Astrocyte of the spinal cord (primary cell): ENCODE measurements around the gene KCNMB2.

ENCODE experiments used
- DNase-seq: peaks from one replicate; pipeline ENCODE4 v3.0.0; 2011; ENCODE audit warnings: low read depth, low spot score
- H3K4me3 ChIP-seq: 2 replicates; pipeline ENCODE4 v1.5.1; 2011; ENCODE audit warnings: low read depth, mild to moderate bottlenecking, low read length, moderate library complexity
- CTCF ChIP-seq: IDR thresholded peaks from 2 replicates; pipeline ENCODE4 v1.5.1; 2012; ENCODE audit warnings: low read depth, mild to moderate bottlenecking, low read length, inconsistent platforms
- in situ Hi-C: cut with HindIII; loops from 2 replicates; pipeline ENCODE4 v1.10.0; 2017; ENCODE audit warnings: low sequenced_read_pairs

The KCNMB2 gene

DNA sequence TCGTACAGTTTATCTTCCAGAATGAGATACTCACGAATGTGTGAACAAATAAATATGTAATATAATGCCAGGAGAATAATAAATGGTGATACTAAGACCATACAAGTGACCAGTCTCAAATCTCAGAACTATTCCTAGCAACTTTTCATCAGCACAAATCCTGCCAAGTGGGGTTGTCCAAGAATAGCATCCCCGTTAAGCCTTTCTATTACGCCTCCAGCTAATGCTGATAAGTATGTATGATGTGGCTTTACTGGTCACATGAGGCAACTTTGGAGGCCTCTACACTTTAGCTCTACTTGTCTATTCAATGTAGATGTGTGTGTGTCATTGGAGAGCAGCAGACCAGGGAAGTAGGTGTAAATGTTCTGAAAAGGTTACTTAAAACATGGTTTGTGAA lies 129.5 kb downstream of the KCNMB2 start:
- in situ Hi-C loops: no loop called here
- H3K4me3 ChIP-seq: no peak overlapping the region
- no peak for TF ChIP-seq CTCF
- DNase-seq: no peak

DNA sequence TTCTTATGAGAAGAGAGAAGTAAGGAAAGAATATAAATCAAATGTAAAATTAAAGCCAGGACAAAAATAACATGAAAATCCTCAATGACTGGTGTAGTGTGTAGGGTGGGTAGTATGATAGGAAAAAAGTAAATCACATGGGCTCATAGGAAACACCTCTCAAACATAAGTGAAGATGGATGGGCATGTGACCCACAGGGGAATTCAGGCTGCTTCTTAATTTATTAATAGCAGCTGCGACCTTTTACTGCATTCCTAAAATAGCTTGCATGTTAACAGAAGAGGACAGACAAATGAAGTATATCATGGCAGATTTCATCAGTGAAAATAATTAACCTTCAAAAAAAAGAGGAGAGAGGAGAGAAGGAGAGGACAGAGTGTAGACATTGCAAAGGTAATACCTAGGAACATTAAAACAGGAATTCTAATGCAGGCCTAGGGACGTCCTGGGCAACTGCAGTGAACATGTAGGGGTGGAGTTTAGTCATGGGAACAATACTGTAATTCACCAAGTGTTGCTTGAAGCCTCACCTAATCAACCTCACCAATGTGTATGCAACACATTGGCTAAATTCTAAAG lies 132.9 kb downstream of the KCNMB2 start:
- no peak overlapping the region for H3K4me3 ChIP-seq
- in situ Hi-C loops: no loop called here
- TF ChIP-seq CTCF: no peak
- DNase-seq: no peak

DNA sequence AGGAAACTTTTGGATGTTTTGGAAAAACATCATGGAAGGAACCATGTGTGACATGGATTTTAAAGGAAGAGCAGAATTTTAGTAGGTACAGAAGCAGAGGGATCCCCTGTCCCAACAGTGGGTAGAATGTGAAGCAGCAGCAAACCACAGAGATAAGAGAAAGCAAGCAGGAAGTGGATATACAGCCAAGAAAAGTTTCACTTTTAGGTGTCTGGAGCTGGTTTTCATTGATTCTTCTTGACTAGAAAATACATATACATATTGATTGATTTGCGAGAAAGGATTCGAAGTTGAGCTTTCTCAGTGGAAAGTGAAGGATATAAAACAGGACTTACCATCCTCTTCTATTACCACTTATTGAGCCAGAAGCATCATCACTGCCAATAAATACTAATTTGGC lies 133.5 kb downstream of the KCNMB2 start:
- H3K4me3 ChIP-seq: no peak overlapping the region
- no peak for TF ChIP-seq CTCF
- in situ Hi-C loops: no loop called here
- no peak for DNase-seq

DNA sequence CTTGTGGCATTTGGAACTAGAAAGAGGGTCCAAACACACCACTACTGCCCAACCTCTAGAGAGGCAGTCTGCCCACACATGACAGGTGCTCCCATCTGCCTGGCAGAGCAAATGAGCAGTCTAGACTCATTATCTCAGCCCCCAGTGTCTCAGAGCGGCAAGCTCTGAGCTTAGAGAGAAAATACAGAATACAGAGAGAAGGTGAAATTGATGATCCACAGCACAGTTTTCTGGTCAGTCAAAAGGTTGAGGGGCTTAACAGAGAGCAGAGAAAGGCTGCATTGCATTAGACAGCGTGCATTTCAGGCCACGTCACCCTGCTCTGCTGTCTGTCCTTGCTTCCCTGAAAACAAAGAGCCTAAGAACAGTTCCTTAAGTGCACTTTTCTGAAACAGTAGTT lies 135.1 kb downstream of the KCNMB2 start:
- in situ Hi-C loops: no loop called here
- H3K4me3 ChIP-seq: no peak overlapping the region
- no peak for DNase-seq
- no peak for TF ChIP-seq CTCF

GRCh38 chr3:178671791-178672190 lies 135.6 kb downstream of the KCNMB2 start:
- no peak for TF ChIP-seq CTCF
- in situ Hi-C loops: no loop called here
- peak; percentile 74 for DNase-seq
- H3K4me3 ChIP-seq: no peak overlapping the region

DNA sequence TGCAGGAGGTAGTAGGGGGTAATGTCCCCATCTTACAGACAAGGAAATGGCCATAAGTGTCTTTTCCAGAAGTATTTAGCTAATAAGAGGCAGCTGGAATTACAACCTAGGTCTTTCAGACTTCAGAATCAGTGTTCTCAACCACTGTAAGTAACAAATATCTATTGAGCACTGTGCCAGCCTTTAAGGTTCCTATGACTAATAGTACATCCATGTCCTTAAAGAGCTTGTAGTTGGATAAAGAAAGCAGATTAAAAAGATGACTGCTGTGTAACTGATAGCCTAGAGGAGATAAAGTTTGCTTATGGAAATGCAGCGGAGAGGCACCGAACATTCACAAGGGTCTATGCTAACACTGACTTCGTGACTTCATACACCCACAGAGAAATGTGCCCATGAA lies 136.0 kb downstream of the KCNMB2 start:
- in situ Hi-C loops: no loop called here
- no peak for TF ChIP-seq CTCF
- peak; percentile 35 for DNase-seq
- no peak overlapping the region for H3K4me3 ChIP-seq

DNA sequence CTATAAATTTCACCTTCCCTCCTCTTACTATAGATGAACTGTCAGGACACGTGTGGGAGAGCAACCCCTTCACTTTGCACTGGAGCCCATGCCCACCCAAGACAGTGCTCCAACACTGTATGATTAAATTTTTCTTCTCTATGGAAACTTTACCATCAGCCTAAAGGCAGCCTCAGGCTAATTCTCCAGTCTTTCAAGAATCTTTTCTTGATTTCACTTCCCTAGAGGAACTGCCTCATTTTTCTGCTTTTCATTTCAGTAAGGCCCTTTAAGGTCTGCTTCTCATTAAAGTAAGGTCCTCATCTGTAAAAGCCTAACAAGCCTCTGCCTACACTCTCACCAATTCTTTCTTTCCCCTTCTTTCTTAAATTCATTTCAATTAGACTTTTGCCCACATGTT lies 137.3 kb downstream of the KCNMB2 start:
- in situ Hi-C loops: no loop called here
- no peak for TF ChIP-seq CTCF
- no peak for DNase-seq
- no peak overlapping the region for H3K4me3 ChIP-seq
